Measurements from ENCODE around the gene TCP10L.
"Not testable (repeated sequence)": the region's sequence is repeated elsewhere in the genome, so short reads cannot be mapped to it uniquely, and the experiment has no call there.

The TCP10L gene

DNA sequence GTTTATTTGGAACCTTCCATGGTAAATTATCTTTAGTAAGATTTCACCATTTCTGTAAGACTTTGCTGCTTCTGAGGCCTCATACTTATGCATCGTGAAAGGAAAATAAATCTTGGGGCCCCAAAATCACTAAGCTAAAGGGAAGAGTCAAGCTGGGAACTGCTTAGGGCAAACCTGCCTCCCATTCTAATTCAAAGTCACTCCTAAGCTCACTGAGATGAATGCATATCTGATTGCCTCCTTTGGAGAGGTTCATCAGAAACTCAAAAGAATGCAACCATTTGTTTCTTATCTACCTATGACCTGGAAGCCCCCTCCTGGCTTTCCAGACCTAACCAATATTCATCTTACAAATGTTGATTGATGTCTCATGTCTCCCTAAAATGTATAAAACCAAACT, 23.8 kb downstream of the TCP10L start:
- not testable (repeated sequence) for H3K27ac ChIP-seq, H3K4me3 ChIP-seq

DNA sequence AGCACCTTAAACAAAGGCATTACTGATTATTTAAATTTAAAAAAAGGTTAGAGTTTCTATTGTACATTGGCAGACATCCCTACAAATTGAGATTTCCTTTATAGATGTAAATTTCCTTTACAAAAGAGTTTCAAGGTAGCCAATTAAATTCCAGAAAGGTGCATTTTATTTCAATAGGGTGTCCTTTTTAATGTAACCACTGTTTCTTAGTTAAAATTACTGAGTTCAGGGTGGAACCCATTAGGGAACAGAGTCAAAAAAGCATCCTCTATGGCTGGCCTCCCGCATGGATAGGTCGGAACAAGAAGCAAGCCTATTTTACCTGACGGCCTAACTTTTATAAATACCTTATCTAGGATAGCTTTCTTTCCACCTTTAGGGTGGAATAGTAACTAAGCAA, 24.4 kb downstream of the TCP10L start:
- no peak overlapping the region for H3K4me3 ChIP-seq

DNA sequence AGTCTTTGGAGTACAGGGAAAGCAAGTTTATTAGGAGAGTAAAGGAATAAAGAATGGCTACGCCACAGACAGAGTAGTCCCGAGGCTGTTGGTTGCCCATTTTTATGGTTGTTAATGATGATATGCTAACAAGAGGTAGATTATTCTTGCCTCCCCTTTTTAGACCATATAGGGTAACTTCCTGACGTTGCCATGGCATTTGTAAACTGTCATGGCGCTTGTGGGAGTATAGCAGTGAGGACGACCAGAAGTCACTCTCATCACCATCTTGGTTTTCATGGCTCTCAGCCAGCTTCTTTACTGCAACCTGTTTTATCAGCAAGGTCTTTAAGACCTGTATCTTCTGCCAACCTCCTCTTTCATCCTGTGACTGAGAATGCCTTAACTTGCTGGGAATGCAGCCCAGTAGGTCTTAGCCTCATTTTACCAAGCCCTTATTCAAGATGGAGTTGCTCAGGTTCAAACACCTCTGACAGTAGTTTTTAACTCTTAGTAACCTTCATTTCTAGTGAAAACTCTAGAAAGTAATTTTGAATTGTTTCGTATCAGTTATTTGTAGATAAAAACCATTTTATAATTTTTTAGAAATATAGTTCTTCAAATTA, 26.2 kb downstream of the TCP10L start:
- Histone ChIP-seq H3K4me3 (no peak overlapping the region), H3K27ac (no peak overlapping the region)

More for the DNA sequence above, 24.4 kb downstream of the TCP10L start:
- no peak overlapping the region for H3K27ac ChIP-seq

DNA sequence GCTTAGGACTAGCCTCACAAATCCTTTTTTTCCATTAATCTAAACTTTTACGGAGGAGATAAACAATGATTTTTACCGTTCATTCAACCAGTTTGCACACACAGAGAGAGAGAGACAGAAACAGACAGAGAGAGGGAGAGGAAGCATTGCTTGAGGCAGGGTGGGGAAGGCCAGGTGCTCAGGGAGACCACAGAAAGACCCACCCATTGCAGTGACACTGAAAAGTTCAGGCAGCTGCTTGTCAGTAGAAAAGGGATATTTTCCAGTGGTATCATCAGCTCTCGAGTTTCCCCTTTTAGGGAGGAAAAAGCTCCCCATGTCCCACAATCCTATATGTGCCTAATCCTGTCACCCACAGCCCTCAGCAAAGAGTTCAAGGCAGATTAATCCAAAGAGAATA, 27.2 kb downstream of the TCP10L start:
- Histone ChIP-seq H3K27ac (no peak overlapping the region), H3K4me3 (no peak overlapping the region)

DNA sequence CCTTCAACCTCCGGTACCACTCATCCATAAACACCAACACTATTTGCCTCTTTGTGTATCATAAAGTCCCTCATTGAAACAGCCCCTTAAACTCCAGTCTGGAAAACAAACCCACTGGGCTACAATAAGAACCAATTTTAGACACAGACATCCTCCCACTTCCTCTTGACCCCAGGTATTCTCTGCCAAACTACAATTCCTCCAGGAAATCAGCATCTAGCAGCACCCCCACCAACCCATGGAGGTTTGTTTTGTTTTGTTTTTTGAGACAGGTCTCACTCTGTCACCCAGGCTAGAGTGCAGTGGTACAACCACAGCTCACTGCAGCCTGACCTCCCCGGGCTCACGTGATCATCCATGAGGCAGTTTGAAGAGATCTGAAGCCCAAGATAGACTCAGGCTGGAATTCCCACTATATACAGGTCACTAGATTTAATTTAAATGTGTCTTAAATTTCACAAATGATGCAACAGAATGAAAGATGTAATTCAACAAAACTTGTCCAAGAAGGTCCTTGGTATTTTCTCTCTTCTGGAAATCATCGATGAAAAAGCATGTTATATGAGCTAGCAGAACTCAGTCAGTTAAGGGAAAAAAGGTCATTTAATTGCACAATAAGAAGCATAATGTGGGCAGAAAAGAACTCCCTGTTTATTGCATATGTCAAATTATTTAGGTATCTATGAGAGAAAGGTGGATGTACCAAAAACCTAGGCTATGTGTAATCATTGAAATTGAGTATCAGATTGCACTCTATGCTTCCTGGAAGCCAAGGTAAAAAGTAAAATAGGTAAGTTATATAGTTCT, 30.3 kb downstream of the TCP10L start:
- H3K27ac ChIP-seq = no peak overlapping the region
- H3K4me3 ChIP-seq = no peak overlapping the region

DNA sequence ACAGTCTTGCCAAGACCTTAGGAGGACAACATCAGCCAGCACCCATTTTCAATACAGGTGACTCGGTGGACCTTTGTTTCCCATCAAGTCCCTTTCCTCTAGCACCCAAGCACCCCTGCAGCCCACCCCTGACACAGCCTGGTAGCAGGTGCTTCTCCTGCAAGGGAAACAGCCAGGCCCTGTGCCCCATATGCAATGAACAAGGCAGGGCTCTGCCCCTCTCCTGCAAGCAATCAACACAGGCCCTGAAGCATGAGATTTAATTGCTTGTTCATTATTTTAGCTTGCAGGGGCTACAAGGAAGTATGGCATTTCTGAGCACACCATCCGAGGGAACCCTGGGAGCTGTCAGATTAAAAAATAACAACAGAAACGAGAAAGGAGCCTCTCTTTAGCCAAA, 35.4 kb downstream of the TCP10L start:
- Histone ChIP-seq H3K4me3 (no peak overlapping the region), H3K27ac (no peak overlapping the region)

DNA sequence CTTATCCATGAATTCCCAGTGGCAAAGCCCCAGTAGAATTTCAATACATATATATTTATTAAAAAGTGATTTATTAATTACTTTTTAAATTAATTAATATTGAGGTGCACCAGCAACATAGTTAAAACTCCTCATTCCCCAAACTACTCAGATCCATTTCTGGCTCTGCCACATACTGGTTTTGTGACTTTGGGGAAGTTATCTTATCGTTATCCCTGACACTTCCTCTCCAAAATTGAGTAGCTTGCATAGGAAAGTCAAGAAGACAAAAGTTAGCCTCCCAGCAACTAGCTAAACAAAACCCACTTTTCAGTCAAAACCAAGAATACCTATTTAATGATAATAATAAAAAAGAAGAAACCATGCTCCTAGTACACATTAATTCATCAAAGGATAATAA, 35.9 kb downstream of the TCP10L start:
- Histone ChIP-seq H3K4me3 (no peak overlapping the region), H3K27ac (no peak overlapping the region)

DNA sequence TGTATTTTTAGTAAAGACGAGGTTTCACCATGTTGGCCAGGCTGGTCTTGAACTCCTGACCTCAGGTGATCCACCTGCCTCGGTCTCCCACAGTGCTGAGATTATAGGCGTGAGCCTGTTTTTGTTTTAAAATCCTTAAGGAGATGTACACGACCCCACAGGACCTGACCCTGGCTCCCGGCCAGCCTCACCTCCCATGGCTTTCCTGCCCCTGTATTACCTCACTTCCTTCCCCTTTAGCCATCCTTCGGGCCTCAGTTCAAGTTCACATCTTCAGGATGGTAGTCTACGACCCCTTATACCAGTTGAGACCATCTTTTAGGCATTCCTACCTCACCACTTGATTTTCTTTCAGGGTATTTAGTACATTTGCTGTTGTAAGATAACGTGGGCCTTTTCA, 36.3 kb downstream of the TCP10L start:
- H3K4me3 ChIP-seq = no peak overlapping the region
- no peak overlapping the region for H3K27ac ChIP-seq

DNA sequence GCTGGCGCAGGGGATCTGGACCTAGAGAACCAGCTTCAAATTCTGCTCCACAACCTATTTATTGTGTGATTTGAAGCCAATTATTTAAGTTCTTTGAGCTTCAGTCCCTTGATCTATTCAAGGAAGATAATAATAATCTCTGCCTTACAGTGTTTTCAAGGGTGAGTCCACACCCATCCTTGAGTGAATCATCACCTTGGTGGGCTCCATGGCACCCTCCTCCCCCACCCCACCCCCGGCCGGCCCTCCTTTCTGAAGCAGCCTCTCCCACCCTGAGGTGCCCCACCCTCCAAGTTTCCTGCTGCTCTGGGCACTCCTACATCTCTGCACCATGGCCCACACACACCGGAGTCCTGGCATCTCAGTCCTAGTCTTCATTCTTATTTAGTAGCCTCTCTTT, 38.3 kb downstream of the TCP10L start:
- no peak overlapping the region for H3K4me3 ChIP-seq
- no peak overlapping the region for H3K27ac ChIP-seq

DNA sequence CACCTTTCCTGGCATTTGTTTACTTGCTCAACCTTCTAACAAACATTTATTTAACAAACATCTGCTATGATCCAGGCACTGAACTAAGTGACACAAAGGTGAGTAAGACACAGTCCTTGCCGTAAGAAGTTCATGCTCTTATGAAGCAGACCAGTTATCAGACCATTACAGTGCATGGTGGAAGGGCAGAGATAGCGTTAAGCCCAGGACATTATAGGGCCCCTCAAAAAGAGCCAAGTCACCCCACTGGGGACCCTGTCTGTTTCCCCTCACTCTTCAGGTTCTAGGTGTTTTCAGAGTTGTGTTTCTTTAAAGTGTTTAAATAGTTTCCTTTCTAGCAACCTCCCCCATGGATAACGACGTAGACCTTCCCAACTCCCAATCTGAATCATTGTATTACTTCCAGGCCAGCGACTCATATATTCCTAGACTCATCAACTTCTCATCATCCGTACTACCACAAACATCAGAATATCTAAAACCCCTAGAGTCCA, 39.3 kb downstream of the TCP10L start:
- H3K27ac ChIP-seq = no peak overlapping the region
- H3K4me3 ChIP-seq = no peak overlapping the region

DNA sequence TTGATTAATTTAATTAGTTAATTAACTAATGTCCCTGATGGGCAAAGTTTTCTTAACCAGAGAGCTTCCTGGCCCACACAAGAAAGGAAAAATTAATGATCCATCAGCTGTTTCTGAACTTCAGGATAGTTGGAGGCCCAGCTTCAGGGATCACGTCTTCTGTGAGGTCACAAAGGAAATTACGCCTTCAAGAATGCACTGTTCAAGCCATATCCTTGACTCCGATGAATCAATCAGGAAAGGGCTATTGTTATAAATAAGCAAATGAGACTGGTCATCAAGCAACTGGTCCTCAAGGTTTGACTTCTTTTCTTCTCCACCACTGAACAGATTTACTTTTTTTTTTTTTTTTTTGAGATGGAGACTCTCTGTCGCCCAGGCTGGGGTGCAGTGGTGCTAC, 40.6 kb downstream of the TCP10L start:
- Histone ChIP-seq H3K4me3 (no peak overlapping the region), H3K27ac (no peak overlapping the region)

DNA sequence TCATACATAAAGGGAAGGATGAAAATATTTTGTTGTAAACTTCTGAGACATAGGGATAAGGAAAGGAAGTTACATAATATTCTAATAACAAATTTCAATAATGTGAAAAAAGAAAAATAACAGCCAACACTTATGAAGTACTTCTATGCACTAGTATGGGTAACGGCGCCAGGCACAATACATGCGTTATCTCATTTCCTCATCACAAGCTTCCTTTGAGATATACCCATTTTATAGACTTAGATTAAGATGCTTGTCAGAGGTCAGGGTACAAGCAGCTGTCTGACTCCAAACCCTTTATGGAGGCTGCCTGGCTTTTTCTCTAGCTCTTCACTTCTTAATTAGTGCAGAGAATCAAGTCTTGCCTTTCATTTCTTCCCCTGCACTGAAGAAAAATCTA, 41.3 kb downstream of the TCP10L start:
- Histone ChIP-seq H3K4me3 (no peak overlapping the region), H3K27ac (no peak overlapping the region)

DNA sequence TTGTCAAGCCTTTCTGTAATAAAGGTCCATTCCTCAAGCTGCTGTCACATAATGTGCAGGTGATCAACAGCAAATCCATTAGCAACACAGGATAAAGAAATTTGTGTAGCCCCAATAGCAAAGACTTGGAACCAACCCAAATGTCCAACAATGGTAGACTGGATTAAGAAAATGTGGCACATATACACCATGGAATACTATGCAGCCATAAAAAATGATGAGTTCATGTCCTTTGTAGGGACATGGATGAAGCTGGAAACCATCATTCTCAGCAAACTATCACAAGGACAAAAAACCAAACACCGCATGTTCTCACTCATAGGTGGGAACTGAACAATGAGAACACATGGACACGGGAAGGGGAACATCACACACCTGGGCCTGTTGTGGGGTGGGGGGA, 42.3 kb downstream of the TCP10L start:
- H3K27ac ChIP-seq, H3K4me3 ChIP-seq: not testable (repeated sequence)

DNA sequence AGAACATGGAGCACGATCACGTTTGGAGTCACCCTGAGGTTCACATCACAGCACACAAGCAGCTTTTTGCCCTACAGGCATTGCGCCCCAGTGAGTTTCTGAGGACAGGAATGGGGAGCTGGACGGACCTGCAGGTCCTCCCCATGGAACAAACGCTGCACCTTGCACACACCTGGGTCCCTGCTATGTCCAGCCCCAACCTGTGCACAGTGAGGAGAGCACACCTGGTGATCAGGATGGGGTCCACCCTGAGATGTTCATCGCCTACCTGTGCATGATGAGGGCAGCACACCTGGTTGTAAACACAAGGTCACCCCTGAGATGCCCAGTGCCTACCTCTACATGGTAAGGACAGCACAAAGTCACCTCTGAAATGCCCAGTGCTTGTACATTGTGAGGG, 45.9 kb downstream of the TCP10L start:
- Histone ChIP-seq H3K27ac (no peak overlapping the region), H3K4me3 (no peak overlapping the region)

DNA sequence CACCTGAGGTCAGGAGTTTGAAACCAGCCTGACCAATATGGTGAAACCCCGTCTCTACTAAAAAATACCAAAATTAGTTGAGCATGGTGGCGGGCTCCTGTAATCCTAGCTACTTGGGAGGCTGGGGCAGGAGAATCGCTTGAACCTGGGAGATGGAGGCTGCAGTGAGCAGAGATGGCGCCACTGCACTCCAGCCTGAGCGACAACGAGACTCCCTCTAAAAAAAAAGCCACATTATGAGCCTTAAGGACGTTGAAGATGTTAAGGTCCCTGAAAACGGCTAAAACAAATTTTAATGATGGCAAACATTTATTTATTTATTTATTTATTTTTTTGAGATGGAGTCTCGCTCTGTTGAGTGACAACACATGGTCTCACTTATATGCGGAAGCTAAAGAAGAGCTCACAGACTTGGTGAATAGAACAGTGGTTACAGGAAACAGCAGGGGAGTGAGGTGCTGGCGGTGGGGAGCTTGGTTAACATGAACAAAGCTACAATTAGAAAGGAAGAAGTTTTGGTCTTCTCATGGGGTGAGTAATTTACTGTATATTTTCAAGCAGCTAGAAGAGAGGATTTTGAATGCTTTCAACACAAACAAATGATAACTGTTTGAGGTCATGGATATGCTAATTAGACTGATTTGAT, 47.1 kb downstream of the TCP10L start:
- no peak overlapping the region for H3K4me3 ChIP-seq
- H3K27ac ChIP-seq = no peak overlapping the region

DNA sequence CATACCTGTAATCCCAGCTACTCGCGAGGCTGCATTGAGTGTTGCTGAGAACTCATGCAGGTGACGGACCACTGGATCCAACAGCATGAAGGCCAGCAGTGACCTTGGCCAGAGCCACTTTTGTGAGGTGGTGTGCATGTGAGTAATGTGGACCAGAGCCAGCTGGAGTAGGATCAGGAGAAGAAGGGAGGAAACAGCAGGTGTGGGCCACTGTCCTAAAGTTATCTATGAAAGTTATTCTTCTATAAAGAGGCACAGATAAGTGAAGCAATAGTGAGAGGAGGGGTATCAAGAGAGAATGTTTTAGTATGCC, 47.8 kb downstream of the TCP10L start:
- Histone ChIP-seq H3K27ac (no peak overlapping the region), H3K4me3 (no peak overlapping the region)

DNA sequence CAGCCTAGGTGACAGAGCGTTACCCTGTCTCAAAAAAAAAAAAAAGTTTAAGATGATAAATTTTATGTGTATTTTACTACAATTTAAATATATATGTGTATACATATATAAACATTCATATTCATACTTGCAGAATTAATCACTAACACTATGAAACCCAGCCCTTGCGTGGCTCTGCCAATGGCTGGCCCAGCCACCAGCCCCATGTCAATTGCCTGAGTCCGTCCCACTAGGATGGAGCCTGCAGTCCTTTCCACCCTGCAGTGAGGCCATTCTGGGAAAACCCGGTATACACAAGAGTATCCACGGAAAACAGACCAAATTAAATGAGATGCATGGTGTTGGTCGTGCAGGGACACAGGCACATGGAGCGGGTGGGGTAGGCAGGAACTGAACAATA, 49.7 kb downstream of the TCP10L start:
- Histone ChIP-seq H3K4me3 (no peak overlapping the region), H3K27ac (no peak overlapping the region)

DNA sequence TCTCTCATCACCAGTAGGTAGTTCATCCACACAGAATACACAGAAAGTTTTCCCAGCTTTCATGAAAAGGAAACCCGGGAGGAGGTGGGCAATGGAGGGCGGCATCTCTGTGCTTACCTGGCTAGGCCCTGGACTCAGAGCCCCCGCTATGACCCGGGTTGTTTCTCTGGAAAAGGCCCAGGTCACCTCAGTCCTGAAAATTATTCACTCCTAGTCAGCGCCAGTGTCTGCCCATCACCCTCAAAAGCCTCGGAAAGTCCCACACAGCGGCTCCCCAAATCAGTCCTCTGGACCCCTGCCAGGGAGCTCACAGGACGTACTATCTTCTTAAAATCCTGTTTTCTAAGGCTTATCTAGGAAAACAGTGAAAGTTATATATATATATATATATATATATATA, 51.2 kb downstream of the TCP10L start:
- Histone ChIP-seq H3K4me3 (no peak overlapping the region), H3K27ac (no peak overlapping the region)

DNA sequence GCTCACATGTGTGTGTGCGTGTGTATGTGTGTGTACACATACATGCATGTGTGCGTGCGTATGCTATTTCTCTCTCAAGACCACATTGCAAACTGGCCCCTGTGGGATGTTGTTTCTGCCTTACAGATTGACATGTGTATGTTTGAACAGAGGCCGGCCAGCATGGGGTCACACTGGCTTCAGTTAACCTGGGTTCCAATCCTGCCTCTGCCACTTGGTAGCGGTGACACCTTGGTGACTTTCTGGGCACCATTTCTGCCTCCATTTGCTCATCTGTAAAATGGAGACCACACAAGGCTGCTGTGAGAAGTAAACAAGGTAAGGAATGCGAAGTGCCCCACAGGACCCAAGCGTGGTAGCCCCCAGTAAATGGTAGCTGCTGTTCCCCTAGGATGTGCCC, 51.7 kb downstream of the TCP10L start:
- H3K4me3 ChIP-seq = no peak overlapping the region

DNA sequence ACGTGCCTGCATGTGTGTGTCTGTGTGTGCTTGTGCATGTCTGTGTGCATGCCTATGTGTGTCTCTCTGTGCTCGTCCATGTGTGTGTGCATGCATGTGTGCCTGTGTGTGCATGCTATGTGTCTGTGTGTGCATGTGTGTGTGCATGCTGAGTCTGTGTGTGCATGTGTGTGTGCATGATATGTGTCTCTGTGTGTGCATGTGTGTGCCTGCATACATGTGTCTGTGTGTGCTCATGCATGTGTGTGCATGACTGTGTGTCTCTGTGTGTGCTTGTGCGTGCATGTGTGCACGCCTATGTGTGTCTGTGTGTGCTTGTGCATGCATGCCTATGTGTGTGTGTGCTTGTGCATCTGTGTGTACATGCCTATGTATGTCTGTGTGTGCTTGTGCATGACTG, 52.3 kb downstream of the TCP10L start:
- Histone ChIP-seq H3K27ac (no peak overlapping the region), H3K4me3 (no peak overlapping the region)

More for the DNA sequence above, 51.7 kb downstream of the TCP10L start:
- H3K27ac ChIP-seq = no peak overlapping the region

DNA sequence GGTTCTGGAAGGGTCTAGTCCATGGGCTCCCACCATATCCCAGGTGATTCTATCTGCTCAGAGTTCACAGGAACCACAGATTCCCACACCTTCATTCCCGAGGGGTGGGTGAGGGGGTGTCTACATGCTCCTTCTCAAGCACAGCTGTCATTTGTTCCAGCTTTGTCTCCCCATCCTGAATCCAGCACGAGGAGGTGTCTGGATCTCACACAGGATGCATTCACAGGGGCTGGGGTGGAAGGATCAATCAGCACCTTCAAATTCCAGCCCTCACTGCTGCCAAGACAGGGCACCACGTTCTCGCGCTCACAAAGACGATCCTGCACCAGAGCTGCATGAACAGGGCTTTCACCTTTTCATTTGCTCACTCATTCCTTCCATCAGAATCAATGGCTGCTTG, 52.7 kb downstream of the TCP10L start:
- Histone ChIP-seq H3K4me3 (no peak overlapping the region), H3K27ac (no peak overlapping the region)

All from skin epidermis (tissue), 12 donors.